HG03342 (cell line): ENCODE data around the gene KLF3.
A peak's percentile ranks its signal among the peaks of the same experiment; 100 is the strongest.
"Not testable (repeated sequence)": the region's sequence is repeated elsewhere in the genome, so short reads cannot be mapped to it uniquely, and the experiment has no call there.

ENCODE experiments used
- ATAC-seq: cut with Tn5 transposase; IDR thresholded peaks from one replicate; pipeline ENCODE4 v1.9.1; 2021; ENCODE audit warnings: mild to moderate bottlenecking, moderate library complexity; ENCODE audit not compliant: unreplicated experiment

Gene KLF3

GRCh38 chr4:38663801-38664705 lies at the start of gene KLF3:
Gene KLF3, plus strand, starts transcription at chr4:38664199. Its CDS starts 16,427 bp downstream, at chr4:38680626.
- ATAC-seq = peak; percentile 65

GRCh38 chr4:38614231-38614630 lies 49.8 kb upstream of the KLF3 start:
- no peak for ATAC-seq

- ATAC-seq = no peak
Measured at GRCh38 chr4:38615847-38616246, 48.2 kb upstream of the KLF3 start.

- ATAC-seq = no peak
Measured at GRCh38 chr4:38618505-38618904, 45.5 kb upstream of the KLF3 start.

GRCh38 chr4:38619316-38619715 lies 44.7 kb upstream of the KLF3 start:
- ATAC-seq = no peak

GRCh38 chr4:38620065-38620464 lies 43.9 kb upstream of the KLF3 start:
- no peak for ATAC-seq

- no peak for ATAC-seq
Measured at GRCh38 chr4:38620527-38621027, 43.4 kb upstream of the KLF3 start.

GRCh38 chr4:38621028-38621684 lies 42.8 kb upstream of the KLF3 start:
- no peak for ATAC-seq

GRCh38 chr4:38621831-38622230 lies 42.2 kb upstream of the KLF3 start:
- no peak for ATAC-seq

- not testable (repeated sequence) for ATAC-seq
Measured at GRCh38 chr4:38622340-38622739, 41.7 kb upstream of the KLF3 start.

GRCh38 chr4:38623260-38623659 lies 40.7 kb upstream of the KLF3 start:
- no peak for ATAC-seq

- ATAC-seq = no peak
Measured at GRCh38 chr4:38624311-38624710, 39.7 kb upstream of the KLF3 start.

- no peak for ATAC-seq
Measured at GRCh38 chr4:38625508-38625907, 38.5 kb upstream of the KLF3 start.

- not testable (repeated sequence) for ATAC-seq
Measured at GRCh38 chr4:38626901-38627444, 37.0 kb upstream of the KLF3 start.

GRCh38 chr4:38630519-38630918 lies 33.5 kb upstream of the KLF3 start:
- no peak for ATAC-seq

GRCh38 chr4:38634047-38634759 lies 29.8 kb upstream of the KLF3 start:
- ATAC-seq = no peak

- ATAC-seq = no peak
Measured at GRCh38 chr4:38639242-38639641, 24.8 kb upstream of the KLF3 start.

- no peak for ATAC-seq
Measured at GRCh38 chr4:38641811-38642210, 22.2 kb upstream of the KLF3 start.

GRCh38 chr4:38644201-38644600 lies 19.8 kb upstream of the KLF3 start:
- no peak for ATAC-seq

GRCh38 chr4:38647101-38647819 lies 16.7 kb upstream of the KLF3 start:
- ATAC-seq = no peak
